WTC11 (cell line): ENCODE results near the gene SYNGR3. TPM values are rescaled to one million over a fixed set of nuclear protein-coding genes. Genes with fewer than 3 reads are reported as not detected.
A peak's percentile ranks its signal among the peaks of the same experiment; 100 is the strongest.

Experiments used
- AR ChIP-seq: fragments of 250-450 bp; sonication (Bioruptor Pico); IDR thresholded peaks from 2 replicates; pipeline ENCODE4 v1.9.0; 2021; ENCODE audit warnings: mild to moderate bottlenecking
- ARID4B ChIP-seq: sonication (generic); formaldehyde crosslinking; IDR thresholded peaks from 2 replicates; pipeline ENCODE4 v1.8.0; 2023; ENCODE audit warnings: missing genetic modification reagents, mild to moderate bottlenecking, borderline replicate concordance
- CBFB ChIP-seq: sonication (generic); formaldehyde crosslinking; IDR thresholded peaks from 2 replicates; pipeline ENCODE4 v1.8.1; 2022; ENCODE audit warnings: mild to moderate bottlenecking, low read depth, missing genetic modification reagents
- E2F1 ChIP-seq: sonication (generic); formaldehyde crosslinking; IDR thresholded peaks from 2 replicates; pipeline ENCODE4 v1.8.0; 2022; ENCODE audit warnings: mild to moderate bottlenecking, missing genetic modification reagents
- GRHL2 ChIP-seq: fragments of 250-450 bp; sonication (Bioruptor Pico); IDR thresholded peaks from 2 replicates; pipeline ENCODE4 v1.8.0; 2022; ENCODE audit warnings: mild to moderate bottlenecking, moderate library complexity; ENCODE audit not compliant: insufficient replicate concordance, severe bottlenecking
- GTF2I ChIP-seq: fragments of 250-450 bp; sonication (Bioruptor Pico); conservative IDR thresholded peaks from 2 replicates; pipeline ENCODE4 v1.4.0; 2021; ENCODE audit warnings: mild to moderate bottlenecking
- IRF2 ChIP-seq: sonication (generic); formaldehyde crosslinking; IDR thresholded peaks from 2 replicates; pipeline ENCODE4 v1.8.0; 2022; ENCODE audit warnings: low read depth, missing genetic modification reagents, borderline replicate concordance
- KAT7 ChIP-seq: sonication (generic); formaldehyde crosslinking; IDR thresholded peaks from 2 replicates; pipeline ENCODE4 v1.8.1; 2023; ENCODE audit warnings: missing genetic modification reagents, mild to moderate bottlenecking, borderline replicate concordance
- MLX ChIP-seq: sonication (generic); formaldehyde crosslinking; IDR thresholded peaks from 2 replicates; pipeline ENCODE4 v1.8.1; 2023; ENCODE audit warnings: mild to moderate bottlenecking, missing genetic modification reagents, moderate library complexity
- NFATC4 ChIP-seq: fragments of 250-450 bp; sonication (Bioruptor Pico); IDR thresholded peaks from 2 replicates; pipeline ENCODE4 v1.9.0; 2021; ENCODE audit warnings: mild to moderate bottlenecking
- NFE2L1 ChIP-seq: sonication (generic); formaldehyde crosslinking; IDR thresholded peaks from 2 replicates; pipeline ENCODE4 v1.8.1; 2023; ENCODE audit warnings: missing genetic modification reagents
- NR2C2 ChIP-seq: sonication (generic); formaldehyde crosslinking; IDR thresholded peaks from 2 replicates; pipeline ENCODE4 v1.8.0; 2022; ENCODE audit warnings: mild to moderate bottlenecking, missing genetic modification reagents
- NR3C1 ChIP-seq: sonication (generic); formaldehyde crosslinking; conservative IDR thresholded peaks from 2 replicates; pipeline ENCODE4 v1.8.1; 2023; ENCODE audit warnings: low read depth, mild to moderate bottlenecking, missing genetic modification reagents
- SMAD3 ChIP-seq: sonication (generic); formaldehyde crosslinking; IDR thresholded peaks from 2 replicates; pipeline ENCODE4 v1.8.0; 2022; ENCODE audit warnings: missing genetic modification reagents, mild to moderate bottlenecking, borderline replicate concordance
- USF1 ChIP-seq: sonication (generic); formaldehyde crosslinking; IDR thresholded peaks from 2 replicates; pipeline ENCODE4 v1.8.0; 2022; ENCODE audit warnings: mild to moderate bottlenecking, missing genetic modification reagents
- ZBTB21 ChIP-seq: sonication (generic); formaldehyde crosslinking; IDR thresholded peaks from 2 replicates; pipeline ENCODE4 v1.8.1; 2023; ENCODE audit warnings: mild to moderate bottlenecking, missing genetic modification reagents, borderline replicate concordance
- ZNF121 ChIP-seq: sonication (generic); formaldehyde crosslinking; IDR thresholded peaks from 2 replicates; pipeline ENCODE4 v1.8.0; 2023; ENCODE audit warnings: missing genetic modification reagents
- ZNF416 ChIP-seq: fragments of 250-450 bp; sonication (Bioruptor Pico); IDR thresholded peaks from 2 replicates; pipeline ENCODE4 v1.9.0; 2021; ENCODE audit warnings: mild to moderate bottlenecking, inconsistent platforms
- ZNF532 ChIP-seq: fragments of 250-450 bp; sonication (Bioruptor Pico); IDR thresholded peaks from 2 replicates; pipeline ENCODE4 v1.9.0; 2021; ENCODE audit warnings: mild to moderate bottlenecking, borderline replicate concordance
- ZNF671 ChIP-seq: fragments of 250-450 bp; sonication (Bioruptor Pico); IDR thresholded peaks from 2 replicates; pipeline ENCODE4 v1.8.0; 2021; ENCODE audit warnings: mild to moderate bottlenecking
- ZSCAN18 ChIP-seq: fragments of 250-450 bp; sonication (Bioruptor Pico); IDR thresholded peaks from 2 replicates; pipeline ENCODE4 v2.1.2; 2022; ENCODE audit warnings: mild to moderate bottlenecking, moderate library complexity
- total RNA-seq: library from RNA; stranded (reverse); gene quantifications from 3 replicates; pipeline ENCODE4 v1.2.3, GENCODE V29; 2021

SYNGR3 gene
- total RNA-seq, 1 experiment from 2014 or later = 41.5 TPM

- no peak for TF ChIP-seq AR (CRISPR knock-in tag)
- no peak for TF ChIP-seq NR2C2 (CRISPR knock-in tag)
- TF ChIP-seq IRF2 (CRISPR knock-in tag) = no peak
- TF ChIP-seq ZNF532 (CRISPR knock-in tag) = no peak
- peak; percentile 39; the same call in 1 of the 2 replicates for TF ChIP-seq ZBTB21
- TF ChIP-seq ARID4B = no peak; the same call in 1 of the 2 replicates
- TF ChIP-seq ZNF671 = no peak
- TF ChIP-seq NR3C1 (CRISPR knock-in tag) = no peak
- 0 out of 2 replicates have a peak, but pooled peaks have one; percentile 8 for TF ChIP-seq ZNF121 (CRISPR knock-in tag)
- TF ChIP-seq SMAD3 (CRISPR knock-in tag) = peak; percentile 31; the same call in 1 of the 2 replicates
- TF ChIP-seq GTF2I (CRISPR knock-in tag) = no peak
- TF ChIP-seq USF1 = no peak
- no peak for TF ChIP-seq MLX
- no peak for TF ChIP-seq GRHL2
- TF ChIP-seq NFE2L1 (CRISPR knock-in tag) = peak; percentile 80; the same call in 1 of the 2 replicates
- 0 out of 2 replicates have a peak, but pooled peaks have one; percentile 60 for TF ChIP-seq KAT7 (CRISPR knock-in tag)
- TF ChIP-seq CBFB (CRISPR knock-in tag) = peak; percentile 81; the same call in 1 of the 2 replicates
- TF ChIP-seq ZNF416 (CRISPR knock-in tag) = no peak
- TF ChIP-seq E2F1 (CRISPR knock-in tag) = no peak
- peak; percentile 63; the same call in 1 of the 2 replicates for TF ChIP-seq NFATC4
- no peak for TF ChIP-seq ZSCAN18 (CRISPR knock-in tag)
Measured at GRCh38 chr16:1979271-1980029, 10.3 kb upstream of the SYNGR3 start (continued).
